Activated T-helper 2 cell treated with anti-CD3 and anti-CD28 coated beads, Interferon-gamma antibody, Interleukin-2, Interleukin-4, amounts not matched to agents 10 μg/mL and 5 μg/mL and 100 μg/mL, durations not matched to agents 14 hours and 24 hours and 36 hours (primary cell): ENCODE data around the gene E2F6. TPM values are rescaled to one million over a fixed set of nuclear protein-coding genes. Genes with fewer than 3 reads are reported as not detected.

Experiments used
- DNase-seq: peaks from one replicate; pipeline ENCODE4 v3.0.0; 2021; ENCODE audit warnings: low spot score
- H3K27ac Mint-ChIP-seq: one replicate; pipeline ENCODE4 v1.8.0; 2021; ENCODE audit warnings: mixed read lengths
- H3K27me3 Mint-ChIP-seq: one replicate; pipeline ENCODE4 v1.8.0; 2021; ENCODE audit warnings: low read depth, mixed read lengths
- H3K36me3 Mint-ChIP-seq: one replicate; pipeline ENCODE4 v1.8.0; 2021; ENCODE audit warnings: low read depth, mixed read lengths
- H3K4me1 Mint-ChIP-seq: one replicate; pipeline ENCODE4 v1.8.0; 2021; ENCODE audit warnings: low read depth, mixed read lengths
- H3K4me3 Mint-ChIP-seq: one replicate; pipeline ENCODE4 v1.8.0; 2021; ENCODE audit warnings: low read depth, mild to moderate bottlenecking, moderate library complexity, mixed read lengths
- H3K9me3 Mint-ChIP-seq: one replicate; pipeline ENCODE4 v1.8.0; 2021; ENCODE audit warnings: mixed read lengths
- intact Hi-C: fragments of 100-400 bp; cut with micrococcal nuclease; formaldehyde crosslinking; loops from one replicate; pipeline ENCODE4 v1.15.1; 2023
- total RNA-seq: library from RNA; stranded (reverse); gene quantifications from 2 replicates; pipeline ENCODE4 v1.2.3, GENCODE V29; 2022

Gene E2F6
- total RNA-seq, 1 donor from 2014 or later: 18.2 TPM

DNA sequence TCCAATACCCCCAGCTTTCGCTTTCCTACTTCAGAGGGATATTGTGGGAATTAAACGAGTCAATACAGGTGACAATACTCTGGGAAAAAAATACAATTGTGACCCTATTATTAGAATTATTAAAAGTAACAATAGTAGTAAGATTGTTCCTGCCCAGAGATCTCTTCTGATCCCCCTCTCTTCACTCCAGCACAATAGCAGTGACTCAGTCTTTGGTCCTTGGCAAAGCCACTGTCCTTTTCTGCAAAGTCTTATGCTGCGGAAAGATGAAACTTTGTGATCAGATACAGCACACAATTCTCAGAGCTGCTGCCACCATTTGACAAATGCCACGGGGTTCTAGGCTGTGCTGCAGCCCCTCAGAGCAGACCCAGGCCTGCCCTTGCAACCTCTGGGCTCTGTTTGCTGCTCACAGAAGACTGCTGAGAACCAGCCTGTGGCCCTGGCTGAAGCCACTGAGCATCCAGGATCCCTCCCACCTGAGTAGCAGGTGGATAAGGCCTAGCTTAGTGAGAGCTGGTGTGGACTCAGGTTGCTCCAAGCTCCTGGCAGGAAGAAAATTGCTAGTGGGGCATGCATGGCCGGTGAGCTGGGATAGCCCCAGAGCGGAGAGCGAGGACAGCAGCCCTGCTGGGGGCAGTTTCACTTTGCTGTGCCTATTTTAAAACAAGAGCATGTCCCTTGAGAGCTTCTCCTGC lies 61.4 kb downstream of the E2F6 start:
- no peak overlapping the region for H3K27ac Mint-ChIP-seq
- H3K9me3 Mint-ChIP-seq: no peaks in the 10 kb centered on the region
- intact Hi-C loops: no loop called here
- no peak for DNase-seq
- no peaks in the 10 kb centered on the region for H3K36me3 Mint-ChIP-seq
- H3K4me1 Mint-ChIP-seq: no peaks in the 10 kb centered on the region
- no peak overlapping the region for H3K4me3 Mint-ChIP-seq
- H3K27me3 Mint-ChIP-seq: no peaks in the 10 kb centered on the region

DNA sequence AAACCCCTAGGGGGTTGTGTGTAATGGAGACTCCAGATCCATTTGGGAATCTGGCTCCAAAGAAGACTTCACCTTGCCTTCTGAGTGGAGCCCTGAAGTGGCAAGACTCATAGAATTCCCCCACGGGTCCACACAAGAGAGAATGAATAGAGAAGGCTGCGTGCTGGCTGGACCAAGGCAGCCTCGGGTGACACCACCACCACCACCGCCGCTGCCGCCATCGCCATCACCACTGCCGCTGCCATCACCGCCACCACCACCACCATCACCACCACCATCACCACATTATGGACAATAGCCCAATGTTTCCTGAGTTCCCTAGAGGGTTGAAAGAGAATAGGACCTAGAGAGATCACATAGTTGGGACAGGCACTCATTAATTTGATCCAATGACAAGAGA lies 63.5 kb downstream of the E2F6 start:
- intact Hi-C loops: no loop called here
- Mint-ChIP-seq H3K4me3 (no peak overlapping the region), H3K27ac (no peak overlapping the region), H3K9me3 (no peaks in the 10 kb centered on the region), H3K4me1 (no peaks in the 10 kb centered on the region), H3K36me3 (no peaks in the 10 kb centered on the region), H3K27me3 (no peaks in the 10 kb centered on the region)
- no peak for DNase-seq

- H3K27me3 Mint-ChIP-seq: no peaks in the 10 kb centered on the region
- H3K4me1 Mint-ChIP-seq: no peaks in the 10 kb centered on the region
- intact Hi-C loops: no loop called here
- no peak overlapping the region for H3K27ac Mint-ChIP-seq
- H3K4me3 Mint-ChIP-seq: no peak overlapping the region
- no peaks in the 10 kb centered on the region for H3K9me3 Mint-ChIP-seq
- no peak for DNase-seq
- H3K36me3 Mint-ChIP-seq: no peaks in the 10 kb centered on the region
These were observed 66.6 kb downstream of the E2F6 start for GRCh38 chr2:11399438-11399762.

DNA sequence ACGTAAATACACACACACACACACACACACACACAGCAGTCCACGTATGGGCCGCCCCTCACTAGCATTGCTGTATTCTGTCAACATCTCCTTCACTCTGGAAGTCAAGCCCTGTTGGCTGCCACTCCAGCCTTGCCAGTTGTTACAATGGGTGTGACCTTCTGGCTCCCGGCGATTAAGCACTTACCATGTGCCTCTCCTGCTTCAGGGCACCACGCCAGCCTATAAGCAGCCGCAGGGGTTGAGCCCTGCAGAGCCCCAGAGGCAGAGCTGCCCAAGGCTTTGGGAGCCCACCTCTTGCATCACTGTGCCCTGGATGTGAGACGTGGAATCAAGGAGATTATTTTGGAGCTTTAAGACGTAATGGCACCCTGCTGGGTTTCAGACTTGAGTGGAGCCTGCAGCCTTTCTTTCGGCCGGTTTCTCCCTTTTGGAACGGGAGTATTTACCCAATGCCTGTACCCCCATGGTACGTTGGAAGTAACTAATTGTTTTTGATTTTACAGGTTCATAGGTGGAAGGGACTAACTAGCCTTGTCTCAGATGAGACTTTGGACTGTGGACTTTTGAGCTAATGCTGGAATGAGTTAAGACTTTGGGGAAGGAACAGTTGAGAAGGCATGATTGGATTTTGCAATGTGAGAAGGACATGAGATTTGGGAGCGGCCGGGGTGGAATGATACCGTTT lies 67.1 kb downstream of the E2F6 start:
- no peak for DNase-seq
- Mint-ChIP-seq H3K4me3 (no peak overlapping the region), H3K27ac (no peak overlapping the region), H3K36me3 (no peaks in the 10 kb centered on the region), H3K27me3 (no peaks in the 10 kb centered on the region), H3K9me3 (no peaks in the 10 kb centered on the region), H3K4me1 (no peaks in the 10 kb centered on the region)
- intact Hi-C loops: no loop called here

DNA sequence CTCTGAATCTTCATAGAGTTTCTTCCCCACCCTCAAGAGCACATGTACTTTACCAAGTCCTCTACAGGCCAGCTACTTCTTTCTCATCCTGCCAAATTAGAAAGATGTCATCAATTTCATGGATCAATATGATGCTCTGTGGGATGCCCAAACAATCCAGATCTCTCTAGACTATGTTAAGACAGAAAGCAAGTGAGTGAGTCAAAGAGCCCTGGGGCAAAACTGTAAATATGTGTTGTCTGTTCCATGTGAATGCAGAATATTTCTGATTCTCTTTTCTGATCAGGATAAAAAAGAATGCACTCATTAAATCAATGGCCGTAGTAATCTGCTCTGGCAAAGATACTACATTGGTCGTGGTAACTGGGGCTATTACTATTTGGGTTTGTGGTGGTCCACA lies 68.4 kb downstream of the E2F6 start:
- no peaks in the 10 kb centered on the region for H3K9me3 Mint-ChIP-seq
- intact Hi-C loops: no loop called here
- no peaks in the 10 kb centered on the region for H3K36me3 Mint-ChIP-seq
- DNase-seq: no peak
- H3K27me3 Mint-ChIP-seq: no peaks in the 10 kb centered on the region
- no peaks in the 10 kb centered on the region for H3K4me1 Mint-ChIP-seq
- no peak overlapping the region for H3K27ac Mint-ChIP-seq
- H3K4me3 Mint-ChIP-seq: no peak overlapping the region

GRCh38 chr2:11396467-11397445 lies 69.2 kb downstream of the E2F6 start:
- Mint-ChIP-seq H3K4me1 (no peaks in the 10 kb centered on the region), H3K9me3 (no peaks in the 10 kb centered on the region), H3K36me3 (no peaks in the 10 kb centered on the region), H3K4me3 (no peak overlapping the region), H3K27ac (no peak overlapping the region), H3K27me3 (no peaks in the 10 kb centered on the region)
- no peak for DNase-seq
- intact Hi-C loops: no loop called here

GRCh38 chr2:11396021-11396420 lies 69.9 kb downstream of the E2F6 start:
- Mint-ChIP-seq H3K4me3 (no peak overlapping the region), H3K36me3 (no peaks in the 10 kb centered on the region), H3K9me3 (no peaks in the 10 kb centered on the region), H3K27me3 (no peaks in the 10 kb centered on the region), H3K4me1 (no peaks in the 10 kb centered on the region), H3K27ac (no peak overlapping the region)
- DNase-seq: no peak
- intact Hi-C loops: no loop called here

- no peaks in the 10 kb centered on the region for H3K36me3 Mint-ChIP-seq
- no peaks in the 10 kb centered on the region for H3K9me3 Mint-ChIP-seq
- intact Hi-C loops: no loop called here
- H3K4me3 Mint-ChIP-seq: no peak overlapping the region
- no peaks in the 10 kb centered on the region for H3K4me1 Mint-ChIP-seq
- H3K27me3 Mint-ChIP-seq: no peaks in the 10 kb centered on the region
- no peak for DNase-seq
- no peak overlapping the region for H3K27ac Mint-ChIP-seq
These were observed 70.6 kb downstream of the E2F6 start for GRCh38 chr2:11395389-11395788.

Other genes starting within 250 kb of the E2F6 start
- 20.6 and 21.1 TPM in 2 replicates for gene ROCK2, start 121.5 kb downstream of the E2F6 start, total RNA-seq
- gene GREB1, start 67.9 kb upstream of the E2F6 start, total RNA-seq: 0.23 and 0.25 TPM in 2 replicates
- not detected in 2 replicates for gene NTSR2, start 204.0 kb upstream of the E2F6 start, total RNA-seq